A549 treated with CORT108297 at 1 μM for 4 hours (cell line): ENCODE data around the gene MAPK12. TPM values are rescaled to one million over a fixed set of nuclear protein-coding genes. Genes with fewer than 3 reads are reported as not detected.

ENCODE experiments used
- total RNA-seq: library from RNA; stranded (reverse); fragments of 200-300 nt; extraction: Qiagen RNA extraction; gene quantifications from 5 replicates; pipeline ENCODE4 v1.2.3, GENCODE V29; 2022

MAPK12 gene
- 19.3 to 29.1 TPM (median 25.8 TPM) in 5 replicates for total RNA-seq

GRCh38 chr22:50261615-50262459 lies at the start of gene MAPK12:
MAPK12 (minus strand) TSS chr22:50261683; CDS start chr22:50261509, 174 bp downstream.

DNA sequence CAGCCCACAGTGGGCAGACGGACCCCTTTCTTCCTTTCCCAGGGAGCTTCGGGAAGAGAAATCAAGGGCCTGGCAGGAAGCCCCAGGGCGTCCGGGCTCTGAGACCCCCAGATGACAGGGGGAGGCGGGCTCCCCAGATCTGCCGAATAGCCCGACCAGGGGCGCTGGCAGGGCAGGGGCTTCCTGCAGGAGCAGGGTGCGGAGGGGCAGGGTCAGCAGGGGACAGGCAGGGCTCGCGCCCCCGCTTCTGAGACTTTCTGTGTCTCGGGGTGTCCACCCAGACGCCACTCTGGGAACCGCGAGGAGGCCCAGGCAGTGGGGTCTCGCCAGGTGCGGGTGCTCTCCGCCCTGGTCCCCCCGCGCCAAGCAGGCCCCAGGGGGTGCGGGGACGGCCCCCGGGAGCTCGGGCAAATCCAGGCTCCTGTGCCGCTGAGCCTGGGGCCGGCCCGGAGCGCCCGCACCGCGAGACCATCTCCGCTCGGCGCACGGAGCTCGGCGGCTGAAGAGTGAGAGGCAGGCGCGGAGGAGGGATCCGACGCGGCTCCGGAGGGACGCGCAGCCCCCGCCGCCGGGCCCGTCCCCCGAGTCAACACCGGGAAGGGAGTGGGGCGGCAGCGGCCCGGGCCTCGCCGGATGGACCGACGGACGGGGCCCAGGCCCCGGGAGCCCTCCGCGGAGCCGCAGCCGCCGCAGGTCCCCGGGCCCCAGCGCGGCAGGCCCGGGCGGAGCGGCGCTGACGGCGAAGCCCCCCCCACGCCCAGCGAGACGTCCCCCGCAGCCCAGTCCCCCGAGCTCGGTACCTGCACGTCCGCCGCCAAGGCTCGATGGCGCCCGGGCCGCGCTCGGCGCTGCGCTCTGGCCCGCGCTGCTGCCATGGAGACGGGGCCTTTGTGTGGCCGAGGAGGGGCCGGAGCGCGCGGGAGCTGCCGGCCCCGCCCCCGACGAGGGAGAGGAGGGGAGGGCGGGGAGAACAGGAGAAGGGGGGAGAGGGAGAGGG lies 45.6 kb upstream of the MAPK12 start, which contains the start of gene PLXNB2:
PLXNB2 (minus strand) TSS at position 894 of the 997 bp plus-strand sequence. CDS start 17,062 bp downstream, outside the sequence.

GRCh38 chr22:50269970-50270665 lies 8.6 kb upstream of the MAPK12 start, which contains the start of gene MAPK11:
MAPK11 (minus strand) TSS chr22:50270380; CDS start chr22:50270292, 88 bp downstream.

GRCh38 chr22:50250555-50251476 lies 10.7 kb downstream of the MAPK12 start, which contains the start of gene HDAC10:
HDAC10 (minus strand) TSS chr22:50251265; CDS start chr22:50251032, 233 bp downstream.

DNA sequence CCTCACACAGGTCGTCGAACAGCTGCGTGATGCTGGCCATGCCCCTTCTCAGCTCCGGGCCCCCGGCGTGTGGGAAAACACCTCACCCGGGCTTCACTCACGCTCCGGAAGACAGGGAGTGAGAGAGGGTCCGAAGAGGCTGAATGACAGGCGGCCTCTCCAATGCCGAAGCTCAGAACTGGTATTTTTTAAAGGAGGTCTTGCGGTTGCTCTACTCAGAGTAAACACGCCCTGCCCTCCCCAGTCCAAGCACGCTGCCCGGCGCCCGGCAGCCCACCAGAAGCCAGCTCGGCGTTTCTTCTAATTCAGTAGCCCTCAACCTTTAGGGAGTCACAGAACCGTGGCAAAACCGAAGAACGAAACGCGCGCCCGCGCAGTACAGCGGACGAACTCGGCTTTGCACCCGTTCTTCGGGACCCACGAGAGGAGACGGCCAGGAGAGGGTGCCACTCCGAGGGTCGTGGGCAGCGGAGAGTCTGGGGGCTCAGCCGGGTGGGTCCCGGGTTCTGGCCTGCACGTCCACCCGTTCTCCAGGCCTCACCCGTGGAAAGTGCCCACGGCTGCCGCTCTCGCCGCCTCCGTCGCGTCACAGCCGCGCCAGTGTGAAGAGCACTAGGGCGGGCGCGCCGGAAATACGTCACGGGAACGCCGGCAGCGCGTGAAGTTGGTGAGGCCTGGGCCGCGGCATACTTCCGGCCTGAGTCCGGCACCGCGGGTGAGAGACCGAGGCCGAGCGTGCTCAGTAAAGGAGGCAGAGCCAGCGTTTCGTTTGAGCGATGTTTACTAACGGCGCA lies 16.9 kb downstream of the MAPK12 start, which contains the start of gene TUBGCP6:
TUBGCP6 (minus strand) TSS at position 604 of the 794 bp plus-strand sequence; CDS start at position 40, 564 bp downstream.

Other genes with a start within 250 kb of the MAPK12 start
- gene IL17REL, start 248.9 kb downstream of the MAPK12 start, total RNA-seq, result 0.03 to 0.04 TPM in 2 of 5 replicates, not detected in the others
- not detected in 5 replicates for gene TTLL8, start 203.4 kb downstream of the MAPK12 start, total RNA-seq
- gene MLC1, start 176.3 kb downstream of the MAPK12 start, total RNA-seq, result 0.03 to 0.13 TPM (median 0.05 TPM) in 5 replicates
- not detected in 5 replicates for gene MOV10L1, start 171.7 kb downstream of the MAPK12 start, total RNA-seq
- gene PANX2, start 91.0 kb downstream of the MAPK12 start, total RNA-seq, result 4.6 to 7.9 TPM (median 7.1 TPM) in 5 replicates
- 23.0 to 40.5 TPM (median 39.0 TPM) in 5 replicates for gene TRABD, start 75.8 kb downstream of the MAPK12 start, total RNA-seq
- gene SELENOO, start 60.7 kb downstream of the MAPK12 start, total RNA-seq, result 11.5 to 21.2 TPM (median 20.3 TPM) in 5 replicates
- gene TUBGCP6, start 16.7 kb downstream of the MAPK12 start, total RNA-seq, result 6.3 to 13.5 TPM (median 12.4 TPM) in 5 replicates
- 7.2 to 15.7 TPM (median 12.1 TPM) in 5 replicates for gene HDAC10, start 10.4 kb downstream of the MAPK12 start, total RNA-seq
- gene MAPK11, start 8.7 kb upstream of the MAPK12 start, total RNA-seq, result 4.7 to 7.6 TPM (median 7.3 TPM) in 5 replicates
- 85.2 to 127 TPM (median 116 TPM) in 5 replicates for gene PLXNB2, start 46.0 kb upstream of the MAPK12 start, total RNA-seq
- gene DENND6B, start 65.3 kb upstream of the MAPK12 start, total RNA-seq, result 1.6 to 4.0 TPM (median 3.7 TPM) in 5 replicates
- 10.0 to 16.3 TPM (median 13.7 TPM) in 5 replicates for gene PPP6R2, start 81.6 kb upstream of the MAPK12 start, total RNA-seq
- 16.9 to 28.6 TPM (median 27.1 TPM) in 5 replicates for gene SBF1, start 213.4 kb upstream of the MAPK12 start, total RNA-seq
- 0.38 to 0.83 TPM (median 0.64 TPM) in 5 replicates for gene ADM2, start 219.9 kb upstream of the MAPK12 start, total RNA-seq
- gene MIOX, start 225.2 kb upstream of the MAPK12 start, total RNA-seq, result 0.12 TPM in 1 of 5 replicates, not detected in the others
- gene LMF2, start 246.0 kb upstream of the MAPK12 start, total RNA-seq, result 30.7 to 56.5 TPM (median 52.0 TPM) in 5 replicates
- 33.1 to 39.8 TPM (median 37.6 TPM) in 5 replicates for gene NCAPH2, start 246.5 kb upstream of the MAPK12 start, total RNA-seq